Vagina (tissue), 2 donors: ENCODE results near the gene C1QTNF12. TPM values are rescaled to one million over a fixed set of nuclear protein-coding genes. Genes with fewer than 3 reads are reported as not detected.

Experiments used
- DNase-seq, 2 donors: peaks; one replicate each; pipeline ENCODE4 v3.0.0-alpha.2; 2017; ENCODE audit errors: extremely low spot score in 2 of 2
- H3K27ac ChIP-seq: fragments of 200-600 bp; sonication (generic); one replicate; pipeline ENCODE4 v1.5.1; 2019
- H3K27me3 ChIP-seq: fragments of 200-600 bp; sonication (generic); one replicate; pipeline ENCODE4 v1.5.1; 2019
- H3K36me3 ChIP-seq, 2 donors: fragments of 200-600 bp; sonication (generic); one replicate each; pipeline ENCODE4 v1.5.1; 2017 to 2019
- H3K4me1 ChIP-seq: fragments of 200-600 bp; sonication (generic); one replicate; pipeline ENCODE4 v1.5.1; 2019
- H3K4me3 ChIP-seq, 2 donors: fragments of 200-600 bp; sonication (generic); 1 replicate in 1 of 2; 2 replicates in 1 of 2; pipeline ENCODE4 v1.5.1; 2016 to 2019
- H3K9me3 ChIP-seq: fragments of 200-600 bp; sonication (generic); one replicate; pipeline ENCODE4 v1.5.1; 2019
- CTCF ChIP-seq, 3 experiments: fragments of 450-650 bp in 2 of 3; fragments of 200-600 bp in 1 of 3; sonication (generic) in 1 of 3; IDR thresholded peaks; one replicate each; pipeline ENCODE4 v1.5.1; 2017 to 2019; ENCODE audit warnings: antibody characterized with exemption in 3 of 3, mild to moderate bottlenecking in 2 of 3, moderate library complexity in 2 of 3
- POLR2A ChIP-seq, 2 donors: fragments of 450-650 bp; IDR thresholded peaks; one replicate each; pipeline ENCODE4 v1.6.1; 2017; ENCODE audit warnings: antibody characterized with exemption in 2 of 2, mild to moderate bottlenecking in 2 of 2, moderate library complexity in 2 of 2
- POLR2AphosphoS5 ChIP-seq, 2 donors: sonication (generic); formaldehyde crosslinking; IDR thresholded peaks; one replicate each; pipeline ENCODE4 v1.9.0; 2017; ENCODE audit warnings: antibody characterized with exemption in 2 of 2, mild to moderate bottlenecking in 2 of 2, low read depth in 1 of 2; ENCODE audit not compliant: insufficient read depth in 1 of 2
- intact Hi-C: fragments of 100-400 bp; cut with DNase I; formaldehyde crosslinking; loops from one replicate; pipeline ENCODE4 v1.15.1; 2023
- total RNA-seq: library from RNA; depleted of rRNA; stranded (reverse); fragments of >200 nt; gene quantifications from one replicate; pipeline ENCODE4 v1.2.3, GENCODE V29; 2016

The C1QTNF12 gene
- total RNA-seq, 1 donor from 2014 or later: not detected

GRCh38 chr1:1247341-1247913 lies 905 bp upstream of the C1QTNF12 start:
- Histone ChIP-seq H3K27ac (no peak overlapping the region), H3K4me3 (no peak overlapping the region), H3K36me3 (no peaks in the 10 kb centered on the region), H3K9me3 (no peaks in the 10 kb centered on the region), H3K27me3 (no peaks in the 10 kb centered on the region), H3K4me1 (peaks cover 10% of the 10 kb centered on the region)
- DNase-seq: no peak
- intact Hi-C loops: no loop called here
- TF ChIP-seq POLR2AphosphoS5 (IDR thresholded peaks at IDR 0.05; ENCODE audit: insufficient read depth in 1 of 2, low read depth in 1 of 2): no peak
- TF ChIP-seq CTCF (IDR thresholded peaks at IDR 0.05): no peak
- TF ChIP-seq POLR2A (IDR thresholded peaks at IDR 0.05): no peak

- no peak overlapping the region for H3K27ac ChIP-seq
- no peaks in the 10 kb centered on the region for H3K9me3 ChIP-seq
- peak overlapping the region in 1 of 2 donors; percentile 18 for H3K4me3 ChIP-seq
- peaks cover 10% of the 10 kb centered on the region for H3K4me1 ChIP-seq
- no peak for DNase-seq
- no peaks in the 10 kb centered on the region for H3K27me3 ChIP-seq
- no peaks in the 10 kb centered on the region for H3K36me3 ChIP-seq
- intact Hi-C loops: no loop called here
- no peak for TF ChIP-seq POLR2AphosphoS5 (IDR thresholded peaks at IDR 0.05; ENCODE audit: insufficient read depth in 1 of 2, low read depth in 1 of 2)
- no peak for TF ChIP-seq CTCF (IDR thresholded peaks at IDR 0.05)
- TF ChIP-seq POLR2A (IDR thresholded peaks at IDR 0.05): no peak
These were observed 525 bp downstream of the C1QTNF12 start for GRCh38 chr1:1245817-1246576.

- Histone ChIP-seq H3K27me3 (no peaks in the 10 kb centered on the region), H3K9me3 (no peaks in the 10 kb centered on the region), H3K4me3 (no peak overlapping the region), H3K27ac (no peak overlapping the region), H3K36me3 (no peaks in the 10 kb centered on the region), H3K4me1 (peaks cover 10% of the 10 kb centered on the region)
- no peak for DNase-seq
- TF ChIP-seq CTCF (IDR thresholded peaks at IDR 0.05): no peak
- TF ChIP-seq POLR2AphosphoS5 (IDR thresholded peaks at IDR 0.05; ENCODE audit: insufficient read depth in 1 of 2, low read depth in 1 of 2): no peak
- TF ChIP-seq POLR2A (IDR thresholded peaks at IDR 0.05): no peak
- intact Hi-C loops: no loop called here
These were observed 1.2 kb downstream of the C1QTNF12 start for GRCh38 chr1:1245178-1245816.

GRCh38 chr1:1244192-1244811 lies 2.2 kb downstream of the C1QTNF12 start:
- no peaks in the 10 kb centered on the region for H3K36me3 ChIP-seq
- no peak overlapping the region for H3K27ac ChIP-seq
- H3K27me3 ChIP-seq: peaks cover 2% of the 10 kb centered on the region
- H3K4me3 ChIP-seq: no peak overlapping the region
- intact Hi-C loops: no loop called here
- no peak for DNase-seq
- peaks cover 16% of the 10 kb centered on the region for H3K4me1 ChIP-seq
- TF ChIP-seq POLR2AphosphoS5 (IDR thresholded peaks at IDR 0.05; ENCODE audit: insufficient read depth in 1 of 2, low read depth in 1 of 2) (no peak), POLR2A (IDR thresholded peaks at IDR 0.05) (no peak), CTCF (IDR thresholded peaks at IDR 0.05) (no peak)
- H3K9me3 ChIP-seq: no peaks in the 10 kb centered on the region
